Activated T-helper 1 cell treated with anti-CD3 and anti-CD28 coated beads, Interleukin-12 subunit alpha, Interleukin-12 subunit beta, Interleukin-2, Interleukin-4 antibody, amounts not matched to agents 30 ng/mL and 10 ng/mL and 1 ng/mL, durations not matched to agents 14 hours and 24 hours and 36 hours (primary cell): ENCODE measurements around the gene VIPR2. TPM values are rescaled to one million over a fixed set of nuclear protein-coding genes. Genes with fewer than 3 reads are reported as not detected.

Experiments
- DNase-seq: peaks from one replicate; pipeline ENCODE4 v3.0.0; 2021; ENCODE audit warnings: low spot score
- H3K27ac Mint-ChIP-seq: one replicate; pipeline ENCODE4 v1.8.0; 2021; ENCODE audit warnings: mild to moderate bottlenecking, mixed read lengths
- H3K27me3 Mint-ChIP-seq: one replicate; pipeline ENCODE4 v1.8.0; 2022; ENCODE audit warnings: mild to moderate bottlenecking, moderate library complexity, mixed read lengths; ENCODE audit not compliant: insufficient read depth
- H3K36me3 Mint-ChIP-seq: one replicate; pipeline ENCODE4 v1.8.0; 2021; ENCODE audit warnings: low read depth, mixed read lengths
- H3K4me1 Mint-ChIP-seq: one replicate; pipeline ENCODE4 v1.8.0; 2021; ENCODE audit warnings: low read depth, mixed read lengths
- H3K4me3 Mint-ChIP-seq: one replicate; pipeline ENCODE4 v1.8.0; 2021; ENCODE audit warnings: mild to moderate bottlenecking, moderate library complexity, mixed read lengths
- H3K9me3 Mint-ChIP-seq: one replicate; pipeline ENCODE4 v1.8.0; 2021; ENCODE audit warnings: mixed read lengths
- intact Hi-C: fragments of 100-400 bp; cut with micrococcal nuclease; formaldehyde crosslinking; loops from one replicate; pipeline ENCODE4 v1.15.1; 2024
- total RNA-seq: library from RNA; stranded (reverse); gene quantifications from 2 replicates; pipeline ENCODE4 v1.2.3, GENCODE V29; 2022

VIPR2 gene
- total RNA-seq, 1 donor from 2014 or later, result 0.70 TPM

- no peak for DNase-seq
- Mint-ChIP-seq H3K27ac (no peak overlapping the region), H3K27me3 (peaks cover 4% of the 10 kb centered on the region), H3K9me3 (no peaks in the 10 kb centered on the region), H3K4me3 (no peak overlapping the region), H3K4me1 (peaks cover 9% of the 10 kb centered on the region), H3K36me3 (no peaks in the 10 kb centered on the region)
- intact Hi-C loops, result no loop called here
Observed at GRCh38 chr7:159046300-159046699, 98.4 kb downstream of the VIPR2 start.

- intact Hi-C loops, result no loop called here
- no peaks in the 10 kb centered on the region for H3K36me3 Mint-ChIP-seq
- H3K4me1 Mint-ChIP-seq, result peaks cover 4% of the 10 kb centered on the region
- no peak for DNase-seq
- H3K27ac Mint-ChIP-seq, result no peak overlapping the region
- peaks cover 4% of the 10 kb centered on the region for H3K27me3 Mint-ChIP-seq
- no peaks in the 10 kb centered on the region for H3K9me3 Mint-ChIP-seq
- H3K4me3 Mint-ChIP-seq, result no peak overlapping the region
Observed at GRCh38 chr7:159045839-159046238, 98.8 kb downstream of the VIPR2 start.

GRCh38 chr7:159042581-159043101 is 102.0 kb downstream of the VIPR2 start:
- Mint-ChIP-seq H3K4me1 (no peaks in the 10 kb centered on the region), H3K9me3 (no peaks in the 10 kb centered on the region), H3K27ac (no peak overlapping the region), H3K4me3 (no peak overlapping the region), H3K36me3 (no peaks in the 10 kb centered on the region), H3K27me3 (peaks cover 4% of the 10 kb centered on the region)
- intact Hi-C loops, result no loop called here
- no peak for DNase-seq

- DNase-seq, result no peak
- Mint-ChIP-seq H3K4me3 (no peak overlapping the region), H3K27ac (no peak overlapping the region), H3K9me3 (no peaks in the 10 kb centered on the region), H3K36me3 (no peaks in the 10 kb centered on the region), H3K4me1 (no peaks in the 10 kb centered on the region), H3K27me3 (peaks cover 4% of the 10 kb centered on the region)
- intact Hi-C loops, result no loop called here
Observed at GRCh38 chr7:159042103-159042502, 102.6 kb downstream of the VIPR2 start.

GRCh38 chr7:159040912-159041711 is 103.6 kb downstream of the VIPR2 start:
- Mint-ChIP-seq H3K4me3 (no peak overlapping the region), H3K36me3 (no peaks in the 10 kb centered on the region), H3K9me3 (no peaks in the 10 kb centered on the region), H3K27ac (no peak overlapping the region), H3K4me1 (no peaks in the 10 kb centered on the region), H3K27me3 (peaks cover 4% of the 10 kb centered on the region)
- no peak for DNase-seq
- intact Hi-C loops, result no loop called here

- no peak for DNase-seq
- H3K36me3 Mint-ChIP-seq, result no peaks in the 10 kb centered on the region
- no peaks in the 10 kb centered on the region for H3K4me1 Mint-ChIP-seq
- no peak overlapping the region for H3K27ac Mint-ChIP-seq
- no peak overlapping the region for H3K4me3 Mint-ChIP-seq
- H3K9me3 Mint-ChIP-seq, result no peaks in the 10 kb centered on the region
- H3K27me3 Mint-ChIP-seq, result peaks cover 4% of the 10 kb centered on the region
- intact Hi-C loops, result no loop called here
Observed at GRCh38 chr7:159040146-159040545, 104.5 kb downstream of the VIPR2 start.

GRCh38 chr7:159039716-159040115 is 105.0 kb downstream of the VIPR2 start:
- no peak overlapping the region for H3K4me3 Mint-ChIP-seq
- H3K4me1 Mint-ChIP-seq, result no peaks in the 10 kb centered on the region
- H3K9me3 Mint-ChIP-seq, result no peaks in the 10 kb centered on the region
- intact Hi-C loops, result no loop called here
- H3K27ac Mint-ChIP-seq, result no peak overlapping the region
- peaks cover 4% of the 10 kb centered on the region for H3K27me3 Mint-ChIP-seq
- no peak for DNase-seq
- no peaks in the 10 kb centered on the region for H3K36me3 Mint-ChIP-seq

GRCh38 chr7:159038066-159038465 is 106.6 kb downstream of the VIPR2 start:
- Mint-ChIP-seq H3K27me3 (peaks cover 3% of the 10 kb centered on the region), H3K27ac (no peak overlapping the region), H3K36me3 (no peaks in the 10 kb centered on the region), H3K4me1 (no peaks in the 10 kb centered on the region), H3K4me3 (no peak overlapping the region), H3K9me3 (no peaks in the 10 kb centered on the region)
- intact Hi-C loops, result no loop called here
- no peak for DNase-seq

- intact Hi-C loops, result no loop called here
- Mint-ChIP-seq H3K9me3 (no peaks in the 10 kb centered on the region), H3K36me3 (no peaks in the 10 kb centered on the region), H3K27me3 (peaks cover 8% of the 10 kb centered on the region), H3K27ac (no peak overlapping the region), H3K4me1 (no peaks in the 10 kb centered on the region), H3K4me3 (no peak overlapping the region)
- no peak for DNase-seq
Observed at GRCh38 chr7:159036916-159037605, 107.6 kb downstream of the VIPR2 start.

GRCh38 chr7:159035571-159036073 is 109.0 kb downstream of the VIPR2 start:
- no peak for DNase-seq
- Mint-ChIP-seq H3K36me3 (no peaks in the 10 kb centered on the region), H3K27ac (no peak overlapping the region), H3K4me3 (no peak overlapping the region), H3K27me3 (peaks cover 16% of the 10 kb centered on the region), H3K4me1 (no peaks in the 10 kb centered on the region), H3K9me3 (no peaks in the 10 kb centered on the region)
- intact Hi-C loops, result no loop called here

GRCh38 chr7:159034988-159035387 is 109.7 kb downstream of the VIPR2 start:
- no peaks in the 10 kb centered on the region for H3K9me3 Mint-ChIP-seq
- no peaks in the 10 kb centered on the region for H3K4me1 Mint-ChIP-seq
- no peak for DNase-seq
- no peak overlapping the region for H3K4me3 Mint-ChIP-seq
- intact Hi-C loops, result no loop called here
- no peak overlapping the region for H3K27ac Mint-ChIP-seq
- H3K36me3 Mint-ChIP-seq, result no peaks in the 10 kb centered on the region
- H3K27me3 Mint-ChIP-seq, result peaks cover 18% of the 10 kb centered on the region

- Mint-ChIP-seq H3K4me1 (no peaks in the 10 kb centered on the region), H3K4me3 (no peak overlapping the region), H3K9me3 (no peaks in the 10 kb centered on the region), H3K27ac (no peak overlapping the region), H3K27me3 (peaks cover 18% of the 10 kb centered on the region), H3K36me3 (no peaks in the 10 kb centered on the region)
- no peak for DNase-seq
- intact Hi-C loops, result no loop called here
Observed at GRCh38 chr7:159034394-159034793, 110.3 kb downstream of the VIPR2 start.

- Mint-ChIP-seq H3K27me3 (peaks cover 18% of the 10 kb centered on the region), H3K4me3 (no peak overlapping the region), H3K27ac (no peak overlapping the region), H3K4me1 (no peaks in the 10 kb centered on the region), H3K9me3 (no peaks in the 10 kb centered on the region), H3K36me3 (no peaks in the 10 kb centered on the region)
- intact Hi-C loops, result no loop called here
- DNase-seq, result no peak
Observed at GRCh38 chr7:159033956-159034355, 110.7 kb downstream of the VIPR2 start.
